ENCODE data around the gene HEBP1. TPM values are rescaled to one million over a fixed set of nuclear protein-coding genes. Genes with fewer than 3 reads are reported as not detected.
A peak's percentile ranks its signal among the peaks of the same experiment; 100 is the strongest.

HEBP1 gene
- total RNA-seq, 2 experiments from 2014 or later = 11.9 to 12.5 TPM

- POLR2A ChIA-PET = interaction anchor here (0.5 to 1.4 kb wide), 2 partner anchors 21 to 177 kb away, joined by 3 to 4 read pairs; no protein-coding TSS in a partner anchor
- H3K36me3 ChIP-seq (ENCODE audit: insufficient read depth, low read length) = peaks cover 25% of the 10 kb centered on the region
- H3K27ac Mint-ChIP-seq = no peak overlapping the region
These were observed 14.2 kb downstream of the HEBP1 start for GRCh38 chr12:12985817-12986408.

GRCh38 chr12:12984149-12984548 is 15.9 kb downstream of the HEBP1 start:
- CTCF ChIA-PET = no interaction called here
- Mint-ChIP-seq H3K4me1 (ENCODE audit: low read depth) (no peaks in the 10 kb centered on the region), H3K27ac (no peak overlapping the region), H3K27me3 (no peaks in the 10 kb centered on the region), H3K4me3 (no peak overlapping the region), H3K36me3 (ENCODE audit: low read depth) (peaks cover 42% of the 10 kb centered on the region), H3K9me3 (no peaks in the 10 kb centered on the region)
- H3K27me3 ChIP-seq (ENCODE audit: control insufficient read depth in 1 of 2, insufficient read depth in 2 of 2, low read length in 2 of 2) = no peaks in the 10 kb centered on the region
- ATAC-seq (ENCODE audit: poor library complexity) (no peak), DNase-seq (no peak)
- intact Hi-C loops (cut with DNase I, micrococcal nuclease) = no loop called here
- H3K4me3 ChIP-seq (ENCODE audit: low read length) = no peak overlapping the region
- POLR2A ChIA-PET = no interaction called here
- H3K27ac ChIP-seq (ENCODE audit: low read depth in 1 of 2, low read length in 2 of 2) = no peak overlapping the region
- TF ChIP-seq CTCF (IDR thresholded peaks at IDR 0.05) = no peak
- H3K4me1 ChIP-seq (ENCODE audit: insufficient read depth, low read length) = no peaks in the 10 kb centered on the region
- peaks cover 29% of the 10 kb centered on the region for H3K36me3 ChIP-seq (ENCODE audit: insufficient read depth, low read length)
- no peaks in the 10 kb centered on the region for H3K9me3 ChIP-seq (ENCODE audit: control insufficient read depth in 1 of 2, insufficient read depth in 1 of 2, low read length in 2 of 2)

More at GRCh38 chr12:12985817-12986408, 14.2 kb downstream of the HEBP1 start:
- peak; percentile 83 for ATAC-seq (ENCODE audit: poor library complexity)
- no peak overlapping the region for H3K4me3 ChIP-seq (ENCODE audit: low read length)
- H3K9me3 Mint-ChIP-seq = no peaks in the 10 kb centered on the region
- no peaks in the 10 kb centered on the region for H3K27me3 ChIP-seq (ENCODE audit: control insufficient read depth in 1 of 2, insufficient read depth in 2 of 2, low read length in 2 of 2)
- H3K27me3 Mint-ChIP-seq = no peaks in the 10 kb centered on the region
- no peak overlapping the region for H3K4me3 Mint-ChIP-seq
- peak in 7 of 14 experiments; percentile 3 to 49 (median 10) for DNase-seq
- H3K27ac ChIP-seq (ENCODE audit: low read depth in 1 of 2, low read length in 2 of 2) = no peak overlapping the region
- no peaks in the 10 kb centered on the region for H3K4me1 ChIP-seq (ENCODE audit: insufficient read depth, low read length)
- no peaks in the 10 kb centered on the region for H3K4me1 Mint-ChIP-seq (ENCODE audit: low read depth)
- CTCF ChIA-PET = interaction anchor here (1.0 to 1.2 kb wide), 2 partner anchors 11 to 226 kb away, joined by 3 to 6 read pairs; no protein-coding TSS in a partner anchor
- intact Hi-C loops (cut with DNase I, micrococcal nuclease) = no loop called here
- no peaks in the 10 kb centered on the region for H3K9me3 ChIP-seq (ENCODE audit: control insufficient read depth in 1 of 2, insufficient read depth in 1 of 2, low read length in 2 of 2)
- no peak for TF ChIP-seq CTCF (IDR thresholded peaks at IDR 0.05)
- peaks cover 42% of the 10 kb centered on the region for H3K36me3 Mint-ChIP-seq (ENCODE audit: low read depth)

GRCh38 chr12:12983420-12984035 is 16.5 kb downstream of the HEBP1 start:
- peak; percentile 44 for ATAC-seq (ENCODE audit: poor library complexity)
- no peak overlapping the region for H3K27ac Mint-ChIP-seq

More at GRCh38 chr12:12983420-12984035, 16.5 kb downstream of the HEBP1 start:
- Histone ChIP-seq H3K9me3 (ENCODE audit: control insufficient read depth in 1 of 2, insufficient read depth in 1 of 2, low read length in 2 of 2) (no peaks in the 10 kb centered on the region), H3K4me3 (ENCODE audit: low read length) (no peak overlapping the region), H3K4me1 (ENCODE audit: insufficient read depth, low read length) (no peaks in the 10 kb centered on the region), H3K27ac (ENCODE audit: low read depth in 1 of 2, low read length in 2 of 2) (no peak overlapping the region), H3K27me3 (ENCODE audit: control insufficient read depth in 1 of 2, insufficient read depth in 2 of 2, low read length in 2 of 2) (no peaks in the 10 kb centered on the region), H3K36me3 (ENCODE audit: insufficient read depth, low read length) (peaks cover 26% of the 10 kb centered on the region)
- no peaks in the 10 kb centered on the region for H3K27me3 Mint-ChIP-seq
- ChIA-PET CTCF (no interaction called here), POLR2A (no interaction called here)
- peak in 4 of 14 experiments; percentile 16 to 41 (median 30) for DNase-seq
- no peaks in the 10 kb centered on the region for H3K9me3 Mint-ChIP-seq
- intact Hi-C loops (cut with DNase I, micrococcal nuclease) = loop anchor here (1.0 to 2.0 kb wide), 5 partner anchors 67 to 195 kb away; no protein-coding TSS in a partner anchor
- H3K4me3 Mint-ChIP-seq = no peak overlapping the region
- TF ChIP-seq CTCF (IDR thresholded peaks at IDR 0.05) = peak; percentile 59
- H3K36me3 Mint-ChIP-seq (ENCODE audit: low read depth) = peaks cover 38% of the 10 kb centered on the region
- H3K4me1 Mint-ChIP-seq (ENCODE audit: low read depth) = no peaks in the 10 kb centered on the region

Measured in CD4-positive, alpha-beta T cell (primary cell).